ENCODE measurements around the gene ZNF189.

The ZNF189 gene

GRCh38 chr9:101438523-101438922, 39.9 kb downstream of the ZNF189 start:
- no peaks in the 10 kb centered on the region for H3K36me3 Mint-ChIP-seq (ENCODE audit: low read depth)

GRCh38 chr9:101440714-101441230, 42.1 kb downstream of the ZNF189 start:
- peaks cover 5% of the 10 kb centered on the region for H3K4me1 Mint-ChIP-seq (ENCODE audit: low read depth)
- intact Hi-C loops (cut with micrococcal nuclease): no loop called here
- no peaks in the 10 kb centered on the region for H3K36me3 Mint-ChIP-seq (ENCODE audit: low read depth)
- no peak overlapping the region for H3K4me3 Mint-ChIP-seq
- H3K27me3 Mint-ChIP-seq: peaks cover 7% of the 10 kb centered on the region
- H3K27ac Mint-ChIP-seq: no peak overlapping the region
- no peaks in the 10 kb centered on the region for H3K9me3 Mint-ChIP-seq

More at GRCh38 chr9:101438523-101438922, 39.9 kb downstream of the ZNF189 start:
- no peak overlapping the region for H3K27ac Mint-ChIP-seq
- H3K27me3 Mint-ChIP-seq: peaks cover 2% of the 10 kb centered on the region
- no peaks in the 10 kb centered on the region for H3K4me1 Mint-ChIP-seq (ENCODE audit: low read depth)
- intact Hi-C loops (cut with micrococcal nuclease): loop anchor here (10.0 kb wide), 1 partner anchor 64 kb away; no protein-coding TSS in a partner anchor
- H3K4me3 Mint-ChIP-seq: no peak overlapping the region
- no peaks in the 10 kb centered on the region for H3K9me3 Mint-ChIP-seq

GRCh38 chr9:101442318-101442717, 43.7 kb downstream of the ZNF189 start:
- Mint-ChIP-seq H3K9me3 (no peaks in the 10 kb centered on the region), H3K4me1 (ENCODE audit: low read depth) (peaks cover 5% of the 10 kb centered on the region), H3K36me3 (ENCODE audit: low read depth) (no peaks in the 10 kb centered on the region), H3K27me3 (peaks cover 8% of the 10 kb centered on the region), H3K27ac (no peak overlapping the region), H3K4me3 (no peak overlapping the region)
- intact Hi-C loops (cut with micrococcal nuclease): no loop called here

- no peaks in the 10 kb centered on the region for H3K36me3 Mint-ChIP-seq (ENCODE audit: low read depth)
- intact Hi-C loops (cut with micrococcal nuclease): no loop called here
- H3K27me3 Mint-ChIP-seq: peaks cover 8% of the 10 kb centered on the region
- H3K9me3 Mint-ChIP-seq: no peaks in the 10 kb centered on the region
- peaks cover 5% of the 10 kb centered on the region for H3K4me1 Mint-ChIP-seq (ENCODE audit: low read depth)
- no peak overlapping the region for H3K4me3 Mint-ChIP-seq
- H3K27ac Mint-ChIP-seq: no peak overlapping the region
These were observed 44.1 kb downstream of the ZNF189 start for GRCh38 chr9:101442736-101443135.

- peaks cover 6% of the 10 kb centered on the region for H3K4me1 Mint-ChIP-seq (ENCODE audit: low read depth)
- no peaks in the 10 kb centered on the region for H3K9me3 Mint-ChIP-seq
- intact Hi-C loops (cut with micrococcal nuclease): no loop called here
- no peaks in the 10 kb centered on the region for H3K36me3 Mint-ChIP-seq (ENCODE audit: low read depth)
- no peak overlapping the region for H3K27ac Mint-ChIP-seq
- H3K27me3 Mint-ChIP-seq: peaks cover 9% of the 10 kb centered on the region
- no peak overlapping the region for H3K4me3 Mint-ChIP-seq
These were observed 44.7 kb downstream of the ZNF189 start for GRCh38 chr9:101443364-101443771.

- Mint-ChIP-seq H3K27ac (no peak overlapping the region), H3K4me1 (ENCODE audit: low read depth) (peaks cover 19% of the 10 kb centered on the region), H3K4me3 (no peak overlapping the region), H3K27me3 (peaks cover 24% of the 10 kb centered on the region), H3K36me3 (ENCODE audit: low read depth) (no peaks in the 10 kb centered on the region), H3K9me3 (no peaks in the 10 kb centered on the region)
- intact Hi-C loops (cut with micrococcal nuclease): no loop called here
These were observed 46.8 kb downstream of the ZNF189 start for GRCh38 chr9:101445353-101446029.

- Mint-ChIP-seq H3K4me3 (no peak overlapping the region), H3K36me3 (ENCODE audit: low read depth) (no peaks in the 10 kb centered on the region)
- intact Hi-C loops (cut with micrococcal nuclease): no loop called here
These were observed 48.1 kb downstream of the ZNF189 start for GRCh38 chr9:101446732-101447131.

GRCh38 chr9:101448680-101449070, 50.0 kb downstream of the ZNF189 start:
- intact Hi-C loops (cut with micrococcal nuclease): no loop called here
- Mint-ChIP-seq H3K27me3 (peaks cover 30% of the 10 kb centered on the region), H3K36me3 (ENCODE audit: low read depth) (no peaks in the 10 kb centered on the region), H3K4me1 (ENCODE audit: low read depth) (peaks cover 19% of the 10 kb centered on the region), H3K4me3 (peak overlapping the region; percentile 75), H3K9me3 (peaks cover 10% of the 10 kb centered on the region), H3K27ac (peak overlapping the region; percentile 42)

More at GRCh38 chr9:101446732-101447131, 48.1 kb downstream of the ZNF189 start:
- Mint-ChIP-seq H3K27me3 (peaks cover 29% of the 10 kb centered on the region), H3K9me3 (no peaks in the 10 kb centered on the region), H3K4me1 (ENCODE audit: low read depth) (peaks cover 19% of the 10 kb centered on the region), H3K27ac (no peak overlapping the region)

GRCh38 chr9:101449071-101449721, 50.5 kb downstream of the ZNF189 start:
- Mint-ChIP-seq H3K27ac (peak overlapping the region; percentile 42), H3K27me3 (peaks cover 30% of the 10 kb centered on the region), H3K4me3 (peak overlapping the region; percentile 75), H3K9me3 (peaks cover 10% of the 10 kb centered on the region), H3K36me3 (ENCODE audit: low read depth) (no peaks in the 10 kb centered on the region), H3K4me1 (ENCODE audit: low read depth) (peaks cover 19% of the 10 kb centered on the region)
- intact Hi-C loops (cut with micrococcal nuclease): no loop called here

- H3K4me3 Mint-ChIP-seq: no peak overlapping the region
These were observed 52.3 kb downstream of the ZNF189 start for GRCh38 chr9:101450931-101451330.

GRCh38 chr9:101451498-101451897, 52.8 kb downstream of the ZNF189 start:
- Mint-ChIP-seq H3K27me3 (peaks cover 24% of the 10 kb centered on the region), H3K36me3 (ENCODE audit: low read depth) (no peaks in the 10 kb centered on the region), H3K9me3 (peaks cover 10% of the 10 kb centered on the region), H3K4me3 (no peak overlapping the region), H3K27ac (no peak overlapping the region), H3K4me1 (ENCODE audit: low read depth) (peaks cover 13% of the 10 kb centered on the region)
- intact Hi-C loops (cut with micrococcal nuclease): no loop called here

More at GRCh38 chr9:101450931-101451330, 52.3 kb downstream of the ZNF189 start:
- no peak overlapping the region for H3K27ac Mint-ChIP-seq
- peaks cover 24% of the 10 kb centered on the region for H3K27me3 Mint-ChIP-seq
- intact Hi-C loops (cut with micrococcal nuclease): no loop called here
- H3K36me3 Mint-ChIP-seq (ENCODE audit: low read depth): no peaks in the 10 kb centered on the region
- H3K9me3 Mint-ChIP-seq: peaks cover 10% of the 10 kb centered on the region
- peaks cover 13% of the 10 kb centered on the region for H3K4me1 Mint-ChIP-seq (ENCODE audit: low read depth)

- no peak overlapping the region for H3K27ac Mint-ChIP-seq
- H3K36me3 Mint-ChIP-seq (ENCODE audit: low read depth): no peaks in the 10 kb centered on the region
- peaks cover 6% of the 10 kb centered on the region for H3K4me1 Mint-ChIP-seq (ENCODE audit: low read depth)
- intact Hi-C loops (cut with micrococcal nuclease): no loop called here
- no peak overlapping the region for H3K4me3 Mint-ChIP-seq
- H3K27me3 Mint-ChIP-seq: peaks cover 16% of the 10 kb centered on the region
- H3K9me3 Mint-ChIP-seq: peaks cover 10% of the 10 kb centered on the region
These were observed 55.3 kb downstream of the ZNF189 start for GRCh38 chr9:101453776-101454570.

- Mint-ChIP-seq H3K27ac (no peak overlapping the region), H3K4me3 (no peak overlapping the region), H3K4me1 (ENCODE audit: low read depth) (no peaks in the 10 kb centered on the region), H3K9me3 (peaks cover 10% of the 10 kb centered on the region), H3K27me3 (peaks cover 6% of the 10 kb centered on the region), H3K36me3 (ENCODE audit: low read depth) (no peaks in the 10 kb centered on the region)
- intact Hi-C loops (cut with micrococcal nuclease): no loop called here
These were observed 57.1 kb downstream of the ZNF189 start for GRCh38 chr9:101455656-101456240.
